Measurements from ENCODE around the gene IFITM1. TPM values are rescaled to one million over a fixed set of nuclear protein-coding genes. Genes with fewer than 3 reads are reported as not detected.
A peak's percentile ranks its signal among the peaks of the same experiment; 100 is the strongest.

The IFITM1 gene
- total and polyA plus RNA-seq, 9 of the 15 experiments (the other 6 are each of a cell fraction or from before 2014, with no cell fraction given): 691 to 5,579 (median 974) TPM

GRCh38 chr11:315516-315994 is 1.7 kb downstream of the IFITM1 start:
- no TSS peak for BruUV-seq (replicated peaks)
- POLR2A ChIA-PET: interaction anchor here (0.6 to 1.0 kb wide), 5 partner anchors 9 to 55 kb away, joined by 3 to 4 read pairs (median 3); no protein-coding TSS in a partner anchor
- peaks cover 80% of the 10 kb centered on the region for H3K79me2 ChIP-seq (ENCODE audit: control insufficient read depth, insufficient read depth, low read length)
- H2AFZ ChIP-seq (ENCODE audit: low read depth, low read length): no peak overlapping the region
- WGBS (ENCODE audit: insufficient coverage, low coverage, missing lambda C conversion rate): 0% methylated on average over 25 of the region's 32 CpGs
- ATAC-seq (no peak), DNase-seq (ENCODE audit: extremely low read depth in 1 of 4, low spot score in 3 of 4) (no peak), FAIRE-seq (no peak)
- peaks cover 26 to 49% of the 10 kb centered on the region in 2 experiments for H3K4me1 ChIP-seq (replicated peaks in 1 of 2; ENCODE audit: control insufficient read depth in 2 of 2, insufficient read depth in 2 of 2, low read length in 2 of 2)
- H3K9me3 ChIP-seq (replicated peaks; ENCODE audit: control insufficient read depth, insufficient read depth, low read depth, low read length): no peaks in the 10 kb centered on the region
- in situ Hi-C loops (cut with MboI): no loop called here
- H3K27ac ChIP-seq (ENCODE audit: extremely low read depth, low read depth, low read length): peak overlapping the region; percentile 87
- H3K27me3 ChIP-seq (ENCODE audit: control insufficient read depth in 2 of 2, insufficient read depth in 2 of 2, low read length in 2 of 2): no peaks in the 10 kb centered on the region
- no peaks in the 10 kb centered on the region for H3K9me1 ChIP-seq (ENCODE audit: control insufficient read depth, insufficient read depth, low read length)
- CTCF ChIA-PET (ENCODE audit: low intra/inter-chr PET ratio): no interaction called here
- peak overlapping the region; percentile 82 to 98 for H3K9ac ChIP-seq (ENCODE audit: insufficient read depth in 1 of 2, low read depth in 2 of 2, low read length in 2 of 2)
- peak overlapping the region; percentile 69 for H3K4me3 ChIP-seq
- peaks cover 5% of the 10 kb centered on the region; the same call in 1 of the 2 replicates for H4K20me1 ChIP-seq (replicated peaks; ENCODE audit: control insufficient read depth, insufficient read depth, low read length)
- H3K36me3 ChIP-seq (ENCODE audit: control insufficient read depth, insufficient read depth, low read length): peaks cover 29% of the 10 kb centered on the region; the same call in 1 of the 3 replicates
- peak overlapping the region; percentile 95 for H3K4me2 ChIP-seq (ENCODE audit: insufficient read depth, low read length)
- intact Hi-C loops (cut with micrococcal nuclease): no loop called here
- TF ChIP-seq ZBTB34 (CRISPR knock-in tag; IDR thresholded peaks at IDR 0.05) (no peak), POLR2AphosphoS2 (IDR thresholded peaks at IDR 0.05; ENCODE audit: low read length) (peak; percentile 23; the same call in 1 of the 2 replicates), ETV6 (IDR thresholded peaks at IDR 0.05; ENCODE audit: borderline replicate concordance in 1 of 2, low read depth in 2 of 2, low read length in 1 of 2) (no peak), ETV6 (CRISPR knock-in tag; IDR thresholded peaks at IDR 0.05; ENCODE audit: borderline replicate concordance) (0 out of 2 replicates have a peak, but pooled peaks have one; percentile 41), ZBTB7A (IDR thresholded peaks at IDR 0.05; ENCODE audit: borderline replicate concordance, control insufficient read depth, low read depth, low read length) (peak; percentile 57; the same call in 1 of the 2 replicates), REST (IDR thresholded peaks at IDR 0.05; ENCODE audit: borderline replicate concordance) (no peak), REST (CRISPR knock-in tag; IDR thresholded peaks at IDR 0.05; ENCODE audit: low read depth) (peak; percentile 17; the same call in 1 of the 2 replicates), SOX6 (IDR thresholded peaks at IDR 0.05) (no peak), FOXP4 (CRISPR knock-in tag; IDR thresholded peaks at IDR 0.05; ENCODE audit: borderline replicate concordance) (0 out of 2 replicates have a peak, but pooled peaks have one; percentile 26)

Measured in K562 (cell line).